ENCODE measurements around the gene KIF18A. TPM values are rescaled to one million over a fixed set of nuclear protein-coding genes. Genes with fewer than 3 reads are reported as not detected.

Gene KIF18A
- polyA plus RNA-seq, 1 donor from 2014 or later = 0.83 TPM

GRCh38 chr11:28114731-28115130, 6.8 kb upstream of the KIF18A start:
- no peak overlapping the region for H3K4me2 ChIP-seq (ENCODE audit: low read length)
- H3F3A ChIP-seq (ENCODE audit: insufficient read depth, low read length, poor library complexity, severe bottlenecking) = no peaks in the 10 kb centered on the region
- H3K9me3 ChIP-seq (ENCODE audit: low read length) = no peaks in the 10 kb centered on the region
- no peak for TF ChIP-seq REST (IDR thresholded peaks at IDR 0.05; ENCODE audit: borderline replicate concordance)
- no peak overlapping the region for H3K4me3 ChIP-seq (ENCODE audit: low read length)
- no peaks in the 10 kb centered on the region for H3K9me2 ChIP-seq (ENCODE audit: insufficient read depth, low read length)
- H3K9ac ChIP-seq (ENCODE audit: low read length) = no peak overlapping the region
- H4K20me1 ChIP-seq (ENCODE audit: insufficient read depth) = no peaks in the 10 kb centered on the region
- peaks cover 6% of the 10 kb centered on the region for H3K79me2 ChIP-seq (replicated peaks; ENCODE audit: insufficient read depth, low read length)
- no peaks in the 10 kb centered on the region for H3K36me3 ChIP-seq (ENCODE audit: insufficient read depth, low read length)
- no peaks in the 10 kb centered on the region for H3K27me3 ChIP-seq (ENCODE audit: insufficient read depth, low read depth, low read length)
- H2AFZ ChIP-seq (ENCODE audit: low read depth, low read length) = no peak overlapping the region
- no peak overlapping the region for H3K27ac ChIP-seq (ENCODE audit: low read length)

DNA sequence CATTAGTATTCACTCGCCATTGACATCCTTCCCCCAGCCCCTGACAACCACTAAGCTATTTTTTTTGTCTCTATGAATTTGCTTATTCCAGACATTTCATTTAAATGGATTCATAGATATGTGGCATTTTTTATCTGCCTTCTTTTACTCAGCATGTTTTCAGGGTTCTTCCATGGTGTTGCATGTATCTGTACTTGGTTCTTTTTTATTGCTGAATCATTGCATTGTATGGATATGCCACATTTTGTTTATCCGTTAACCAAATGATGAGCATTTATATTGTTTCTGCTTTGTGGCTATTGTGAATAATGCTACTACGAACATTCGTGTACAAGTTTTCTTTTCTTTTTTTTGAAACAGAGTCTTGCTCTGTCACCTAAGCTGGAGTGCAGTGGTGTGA, 6.2 kb upstream of the KIF18A start:
- Histone ChIP-seq H3K9ac (ENCODE audit: low read length) (no peak overlapping the region), H3K27me3 (ENCODE audit: insufficient read depth, low read depth, low read length) (no peaks in the 10 kb centered on the region), H3K9me2 (ENCODE audit: insufficient read depth, low read length) (no peaks in the 10 kb centered on the region), H3K27ac (ENCODE audit: low read length) (no peak overlapping the region), H3K4me2 (ENCODE audit: low read length) (no peak overlapping the region), H3K9me3 (ENCODE audit: low read length) (no peaks in the 10 kb centered on the region), H4K20me1 (ENCODE audit: insufficient read depth) (no peaks in the 10 kb centered on the region), H3F3A (ENCODE audit: insufficient read depth, low read length, poor library complexity, severe bottlenecking) (no peaks in the 10 kb centered on the region), H3K36me3 (ENCODE audit: insufficient read depth, low read length) (no peaks in the 10 kb centered on the region), H3K4me3 (ENCODE audit: low read length) (no peak overlapping the region), H2AFZ (ENCODE audit: low read depth, low read length) (no peak overlapping the region), H3K79me2 (replicated peaks; ENCODE audit: insufficient read depth, low read length) (peaks cover 6% of the 10 kb centered on the region)
- no peak for TF ChIP-seq REST (IDR thresholded peaks at IDR 0.05; ENCODE audit: borderline replicate concordance)
- TF ChIP-seq POLR2AphosphoS5 (IDR thresholded peaks at IDR 0.05) = no peak
- no peak for TF ChIP-seq SMC3 (conservative IDR thresholded peaks at IDR 0.05; ENCODE audit: poor library complexity)
- TF ChIP-seq, protein P1, sequence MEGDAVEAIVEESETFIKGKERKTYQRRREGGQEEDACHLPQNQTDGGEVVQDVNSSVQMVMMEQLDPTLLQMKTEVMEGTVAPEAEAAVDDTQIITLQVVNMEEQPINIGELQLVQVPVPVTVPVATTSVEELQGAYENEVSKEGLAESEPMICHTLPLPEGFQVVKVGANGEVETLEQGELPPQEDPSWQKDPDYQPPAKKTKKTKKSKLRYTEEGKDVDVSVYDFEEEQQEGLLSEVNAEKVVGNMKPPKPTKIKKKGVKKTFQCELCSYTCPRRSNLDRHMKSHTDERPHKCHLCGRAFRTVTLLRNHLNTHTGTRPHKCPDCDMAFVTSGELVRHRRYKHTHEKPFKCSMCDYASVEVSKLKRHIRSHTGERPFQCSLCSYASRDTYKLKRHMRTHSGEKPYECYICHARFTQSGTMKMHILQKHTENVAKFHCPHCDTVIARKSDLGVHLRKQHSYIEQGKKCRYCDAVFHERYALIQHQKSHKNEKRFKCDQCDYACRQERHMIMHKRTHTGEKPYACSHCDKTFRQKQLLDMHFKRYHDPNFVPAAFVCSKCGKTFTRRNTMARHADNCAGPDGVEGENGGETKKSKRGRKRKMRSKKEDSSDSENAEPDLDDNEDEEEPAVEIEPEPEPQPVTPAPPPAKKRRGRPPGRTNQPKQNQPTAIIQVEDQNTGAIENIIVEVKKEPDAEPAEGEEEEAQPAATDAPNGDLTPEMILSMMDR (IDR thresholded peaks at IDR 0.05; ENCODE audit: poor library complexity, severe bottlenecking) = no peak
- TF ChIP-seq EZH2 (IDR thresholded peaks at IDR 0.05; ENCODE audit: borderline replicate concordance, insufficient read depth, low read length, poor library complexity, severe bottlenecking) = no peak
- no peak for TF ChIP-seq MXI1 (conservative IDR thresholded peaks at IDR 0.05; ENCODE audit: poor library complexity, severe bottlenecking)
- TF ChIP-seq TAF1 (IDR thresholded peaks at IDR 0.05; ENCODE audit: low read depth) = no peak
- TF ChIP-seq RAD21 (conservative IDR thresholded peaks at IDR 0.05) = no peak
